ENCODE data around the gene IFNAR1. TPM values are rescaled to one million over a fixed set of nuclear protein-coding genes. Genes with fewer than 3 reads are reported as not detected.

Gene IFNAR1
- total and polyA plus RNA-seq, 2 of the 4 experiments (the other 2 are of a cell fraction), result 7.8 to 9.9 TPM

DNA sequence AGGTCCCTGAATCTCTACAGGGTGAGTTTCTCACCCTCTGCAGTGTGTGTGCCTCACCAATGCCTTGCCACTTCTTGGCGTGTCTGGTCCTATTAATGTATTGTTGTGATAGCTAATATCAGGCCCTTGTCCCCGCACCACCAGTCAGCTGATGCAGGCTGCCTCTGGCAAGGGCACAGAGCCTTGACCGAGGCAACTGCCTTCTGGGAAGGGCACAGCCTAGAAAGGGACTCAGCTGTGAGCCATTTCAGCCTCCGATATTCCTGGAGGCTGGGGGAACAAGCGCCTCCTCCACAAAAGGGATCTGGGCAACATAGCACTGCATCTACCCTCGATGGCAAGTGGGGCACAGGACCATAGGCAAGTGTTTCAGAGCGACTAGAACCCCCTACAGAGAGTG lies 31.6 kb upstream of the IFNAR1 start:
- no peak overlapping the region for H3K23ac ChIP-seq (ENCODE audit: low read depth, low read length)
- no peak overlapping the region for H2BK20ac ChIP-seq (ENCODE audit: low read depth, low read length)
- no peaks in the 10 kb centered on the region for H3K27me3 ChIP-seq (ENCODE audit: control insufficient read depth, insufficient read depth, low read length)
- H3K4me2 ChIP-seq (ENCODE audit: low read depth, low read length), result no peak overlapping the region
- dilution Hi-C loops (cut with HindIII; ENCODE audit: low sequenced_read_pairs, unreplicated experiment) (no loop called here), in situ Hi-C loops (cut with MboI; ENCODE audit: low sequenced_read_pairs) (no loop called here), intact Hi-C loops (cut with micrococcal nuclease) (no loop called here)
- no peak overlapping the region for H2AK9ac ChIP-seq (replicated peaks; ENCODE audit: low read depth, low read length, poor library complexity)
- H3K36me3 ChIP-seq (ENCODE audit: control insufficient read depth, insufficient read depth, low read length), result peaks cover 26% of the 10 kb centered on the region
- TF ChIP-seq ELK1 (IDR thresholded peaks at IDR 0.05; ENCODE audit: borderline replicate concordance, low read depth, low read length), result no peak
- TF ChIP-seq MAZ (IDR thresholded peaks at IDR 0.05; ENCODE audit: borderline replicate concordance, low read depth, low read length), result no peak
- TF ChIP-seq NFE2L2 (IDR thresholded peaks at IDR 0.05; ENCODE audit: low read depth, low read length), result no peak
- TF ChIP-seq MXI1 (IDR thresholded peaks at IDR 0.05; ENCODE audit: borderline replicate concordance, low read depth, low read length), result no peak
- no peak for TF ChIP-seq POLR2A (IDR thresholded peaks at IDR 0.05; ENCODE audit: low read depth, low read length)
- no peak for TF ChIP-seq SMC3 (IDR thresholded peaks at IDR 0.05; ENCODE audit: low read depth, low read length)
- no peak for TF ChIP-seq RCOR1 (IDR thresholded peaks at IDR 0.05; ENCODE audit: insufficient replicate concordance, low read length)
- TF ChIP-seq CHD1 (IDR thresholded peaks at IDR 0.05; ENCODE audit: low read depth, low read length), result no peak
- TF ChIP-seq RAD21 (IDR thresholded peaks at IDR 0.05; ENCODE audit: low read length), result no peak
- no peak for TF ChIP-seq CEBPB (IDR thresholded peaks at IDR 0.05; ENCODE audit: low read depth, low read length)
- no peaks in the 10 kb centered on the region for H3K79me1 ChIP-seq (ENCODE audit: low read depth in 1 of 2, low read length in 2 of 2)
- no peak overlapping the region for H2AFZ ChIP-seq (replicated peaks; ENCODE audit: low read length, poor library complexity)
- no peak overlapping the region for H4K5ac ChIP-seq (ENCODE audit: low read depth, low read length)
- no peak overlapping the region for H2AK5ac ChIP-seq (ENCODE audit: low read depth, low read length)
- ATAC-seq (ENCODE audit: low read depth) (no peak), DNase-seq (no peak)
- ChIA-PET CTCF (no interaction called here), POLR2A (ENCODE audit: unreplicated experiment) (no interaction called here)
- H3K9ac ChIP-seq (ENCODE audit: low read depth, low read length), result no peak overlapping the region
- no peak overlapping the region for H3K4ac ChIP-seq (ENCODE audit: low read depth, low read length)
- H3K4me1 ChIP-seq (ENCODE audit: control insufficient read depth, insufficient read depth, low read length), result peaks cover 2% of the 10 kb centered on the region; the same call in 1 of the 2 replicates
- no peaks in the 10 kb centered on the region; the same call in 1 of the 2 replicates for H4K20me1 ChIP-seq (ENCODE audit: insufficient read depth, low read length)
- no peak overlapping the region for H3K18ac ChIP-seq (ENCODE audit: low read depth, low read length)
- no peak overlapping the region for H3K4me3 ChIP-seq (ENCODE audit: insufficient read depth, low read depth, low read length)
- WGBS, 2 experiments (ENCODE audit: extremely low coverage in 2 of 2, insufficient read length in 1 of 2), result 100% methylated on average over 2 of the region's 7 CpGs; no CpG with 5 or more reads in 1 of the 2 experiments
- no peak overlapping the region for H2BK120ac ChIP-seq (ENCODE audit: low read depth, low read length)
- H4K91ac ChIP-seq (ENCODE audit: insufficient read depth, low read depth, low read length), result no peak overlapping the region
- H2BK15ac ChIP-seq (ENCODE audit: low read depth, low read length), result no peak overlapping the region
- no peak overlapping the region for H3K56ac ChIP-seq (ENCODE audit: extremely low read depth, insufficient read depth, low read length)
- no peaks in the 10 kb centered on the region for H3K9me3 ChIP-seq (ENCODE audit: control insufficient read depth, insufficient read depth, low read length)
- H3K9me1 ChIP-seq (ENCODE audit: insufficient read depth, low read length), result peaks cover 10% of the 10 kb centered on the region; the same call in 1 of the 2 replicates
- no peak overlapping the region for H4K8ac ChIP-seq (ENCODE audit: low read depth in 2 of 2, low read length in 2 of 2)
- no TSS peak for BruUV-seq (replicated peaks)
- H2BK5ac ChIP-seq (ENCODE audit: low read depth, low read length, poor library complexity, severe bottlenecking), result no peak overlapping the region
- no peak overlapping the region for H3K14ac ChIP-seq (replicated peaks; ENCODE audit: low read depth, low read length)
- no peak overlapping the region for H3K27ac ChIP-seq (ENCODE audit: insufficient read depth, low read length)

All from IMR-90 (cell line).